Central memory CD4-positive, alpha-beta T cell (primary cell): ENCODE data around the gene ZNF519.
"Not testable (repeated sequence)": the region's sequence is repeated elsewhere in the genome, so short reads cannot be mapped to it uniquely, and the experiment has no call there.

Experiments used
- DNase-seq: peaks from one replicate; pipeline ENCODE4 v3.0.0; 2022

Gene ZNF519

DNA sequence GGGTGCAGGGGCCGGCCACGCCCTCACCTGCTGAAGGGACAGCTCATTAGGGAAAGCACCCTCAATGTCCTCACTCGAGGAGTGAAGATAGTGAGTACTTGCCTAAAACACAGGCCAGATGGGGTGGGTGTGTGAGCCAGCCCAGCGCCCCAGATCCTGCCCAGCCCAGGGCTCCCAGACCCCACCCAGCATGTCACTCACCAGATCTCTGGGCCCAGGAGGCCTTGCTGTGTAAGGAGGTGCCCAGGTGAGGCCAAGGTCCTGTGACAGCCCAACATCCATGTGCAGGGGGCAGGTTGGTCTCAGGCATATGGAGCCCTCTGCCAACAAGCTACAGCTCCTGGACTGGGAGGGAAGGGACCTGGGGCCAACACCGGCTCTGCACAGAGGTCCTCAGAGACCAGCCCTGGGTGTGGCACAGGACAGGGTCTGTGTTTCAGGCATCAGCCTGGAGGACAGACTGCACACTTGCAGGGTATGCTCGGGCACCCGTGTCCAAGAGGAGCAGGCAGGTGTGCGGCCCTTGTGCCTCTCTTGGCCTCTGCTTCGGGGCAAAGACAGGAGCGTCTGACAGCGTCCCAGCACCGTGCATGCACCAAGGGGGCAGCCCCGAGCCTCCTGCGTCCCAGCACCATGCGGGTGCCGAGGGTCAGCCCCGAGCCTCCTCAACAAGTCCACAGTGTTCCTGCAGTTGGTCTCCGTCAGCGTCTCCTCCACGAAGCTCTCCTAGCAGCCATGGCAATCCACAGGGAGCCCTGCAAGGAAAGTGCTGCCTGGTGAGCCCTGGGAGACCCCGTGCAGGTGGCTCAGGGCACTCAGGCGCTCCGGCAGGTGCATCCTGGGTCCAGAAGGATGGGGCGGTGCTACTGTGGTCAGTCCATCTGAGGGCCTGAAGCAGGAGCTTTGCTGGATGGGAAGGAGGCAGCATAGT lies 16.0 kb upstream of the ZNF519 start:
- not testable (repeated sequence) for DNase-seq

DNA sequence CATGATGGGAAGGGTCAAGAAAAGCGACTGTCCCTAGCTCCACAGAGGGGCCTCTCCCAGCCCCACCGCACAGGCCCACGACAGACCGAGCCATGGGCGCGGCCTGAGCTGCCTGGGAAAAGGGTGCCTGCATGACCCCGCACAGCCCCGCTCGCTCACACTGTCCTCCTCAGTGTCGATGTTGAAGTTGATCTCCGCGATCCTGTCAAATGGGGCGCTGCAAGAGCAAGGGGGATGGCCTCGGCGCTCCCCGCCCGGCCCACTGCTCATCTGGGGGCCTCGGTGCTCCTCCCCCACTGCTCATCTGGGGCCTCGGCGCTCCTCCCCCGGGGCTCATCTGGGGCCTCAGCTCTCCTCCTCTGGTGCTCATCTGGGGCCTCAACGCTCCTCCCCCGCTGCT lies 14.5 kb upstream of the ZNF519 start:
- not testable (repeated sequence) for DNase-seq

DNA sequence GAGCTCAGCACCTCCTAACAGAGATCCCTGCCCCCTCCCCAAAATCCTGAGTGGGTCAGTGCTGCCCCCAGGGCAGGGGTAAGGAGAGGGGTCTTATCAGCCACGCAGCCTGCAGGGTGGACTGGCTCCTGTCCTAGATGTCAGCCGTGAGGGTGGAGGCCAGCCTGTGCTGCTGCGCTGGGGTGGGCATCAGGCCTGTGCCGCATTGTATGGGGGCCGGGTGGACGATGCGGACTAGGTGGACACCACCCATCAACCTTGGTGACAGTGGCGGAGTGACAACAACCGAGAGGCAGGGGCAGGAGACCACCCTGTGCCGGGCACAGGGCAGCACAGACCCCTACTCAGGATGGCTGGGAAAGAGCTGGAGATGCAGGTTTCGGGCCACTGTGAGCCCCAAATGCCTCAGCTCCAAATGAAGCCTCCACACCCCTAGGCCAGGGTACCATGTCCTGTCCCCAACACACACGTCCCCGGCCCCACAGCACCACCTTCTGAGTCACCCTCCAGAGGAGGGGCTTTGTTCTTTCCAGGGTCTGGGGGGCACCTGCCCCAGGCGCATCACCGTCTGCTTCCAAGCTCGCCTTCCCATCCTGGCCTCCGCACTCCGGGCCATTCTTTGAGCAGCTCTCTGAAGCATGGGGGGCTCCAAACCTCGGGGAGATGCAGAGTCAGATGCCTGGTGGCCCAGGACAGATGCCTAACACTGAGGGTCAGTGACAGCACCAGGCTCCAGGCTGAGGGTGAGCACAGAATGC lies 13.5 kb upstream of the ZNF519 start:
- not testable (repeated sequence) for DNase-seq

DNA sequence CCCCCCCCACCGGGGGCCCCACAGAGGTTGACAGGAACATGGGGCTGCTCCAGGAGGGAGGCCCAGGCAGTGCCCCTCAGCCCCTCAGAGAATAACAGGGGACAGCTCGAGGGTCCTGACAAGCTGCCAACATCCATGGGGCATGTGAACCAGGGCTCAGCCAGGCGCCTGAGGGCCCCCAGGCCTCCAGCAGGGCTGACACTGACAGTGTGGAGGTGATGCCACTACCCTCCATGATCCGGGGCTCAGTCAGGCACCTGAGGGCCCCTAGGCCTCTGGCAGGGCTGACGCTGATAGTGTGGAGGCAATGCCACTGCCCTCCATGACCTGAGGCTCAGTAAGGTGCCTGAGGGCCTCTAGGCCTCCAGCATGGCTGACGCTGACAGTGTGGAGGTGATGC lies 12.8 kb upstream of the ZNF519 start:
- DNase-seq = not testable (repeated sequence)

DNA sequence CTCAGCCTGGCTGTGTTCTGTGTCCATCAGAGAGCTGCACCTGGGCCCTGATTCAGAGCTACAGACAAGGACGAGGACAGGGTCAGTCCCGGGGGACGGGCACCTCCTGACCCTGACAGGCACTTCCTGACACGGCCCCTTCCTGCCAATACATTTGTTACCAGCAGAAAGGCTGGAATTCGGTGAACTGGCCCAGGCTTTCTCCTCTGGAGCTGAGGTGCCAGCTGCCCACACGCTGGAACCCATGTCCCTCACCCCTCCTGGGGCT lies 12.3 kb upstream of the ZNF519 start:
- DNase-seq = no peak

DNA sequence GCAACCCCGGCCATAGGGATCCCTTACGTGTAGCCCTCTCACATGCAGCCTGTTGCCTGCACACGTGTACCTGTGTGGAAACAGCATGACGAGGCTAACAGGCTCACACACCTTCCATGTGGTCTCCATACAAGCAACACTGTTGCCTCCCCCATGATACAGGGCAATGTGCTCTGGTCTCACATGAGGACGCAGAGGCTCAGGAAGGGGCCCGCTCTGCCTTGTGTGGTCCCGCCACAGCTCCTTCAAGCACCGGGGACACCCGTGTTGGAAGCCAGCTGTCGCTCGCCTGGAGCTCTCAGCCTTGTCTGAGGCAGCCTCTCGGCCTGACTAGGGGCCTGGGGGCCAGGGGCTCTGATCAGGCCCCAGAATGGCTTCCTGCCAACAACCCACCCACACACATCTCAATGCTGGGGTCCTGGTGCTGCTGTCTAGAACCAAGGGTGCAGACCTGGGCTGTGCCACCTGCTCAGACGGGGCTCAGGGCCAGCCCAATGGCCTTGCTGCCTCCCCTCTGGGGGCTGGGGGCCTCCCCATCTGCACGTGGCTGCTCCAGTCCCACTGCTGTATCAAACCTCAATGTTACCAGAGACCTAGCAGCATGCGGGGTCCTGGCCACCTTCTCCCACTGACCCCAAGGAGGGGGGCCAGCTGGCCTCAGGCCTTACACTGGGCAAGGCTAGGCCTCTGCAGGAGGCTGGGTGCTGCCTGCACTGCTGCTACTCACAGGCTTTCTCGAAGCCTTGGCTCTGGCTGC lies 11.8 kb upstream of the ZNF519 start:
- DNase-seq = not testable (repeated sequence)

DNA sequence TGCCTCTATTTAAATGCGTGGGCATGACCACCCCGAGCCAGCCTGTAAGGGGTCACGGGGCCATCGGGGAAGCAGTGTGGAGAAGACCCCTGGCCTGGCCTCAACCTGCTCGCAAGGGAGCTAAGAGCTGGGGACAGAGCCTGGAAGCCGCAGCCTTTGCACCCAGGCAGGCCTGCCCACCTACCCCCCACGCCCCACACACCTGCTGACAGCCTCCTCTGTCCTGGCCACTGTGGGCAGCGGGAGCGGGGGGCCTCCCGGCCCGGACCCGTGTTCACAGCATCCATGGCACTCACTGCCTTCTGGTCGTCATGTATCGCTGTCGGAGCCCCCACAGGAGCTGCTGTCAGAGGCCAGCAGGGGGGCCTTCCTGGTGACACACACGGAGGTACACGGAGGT lies 11.2 kb upstream of the ZNF519 start:
- DNase-seq = not testable (repeated sequence)

DNA sequence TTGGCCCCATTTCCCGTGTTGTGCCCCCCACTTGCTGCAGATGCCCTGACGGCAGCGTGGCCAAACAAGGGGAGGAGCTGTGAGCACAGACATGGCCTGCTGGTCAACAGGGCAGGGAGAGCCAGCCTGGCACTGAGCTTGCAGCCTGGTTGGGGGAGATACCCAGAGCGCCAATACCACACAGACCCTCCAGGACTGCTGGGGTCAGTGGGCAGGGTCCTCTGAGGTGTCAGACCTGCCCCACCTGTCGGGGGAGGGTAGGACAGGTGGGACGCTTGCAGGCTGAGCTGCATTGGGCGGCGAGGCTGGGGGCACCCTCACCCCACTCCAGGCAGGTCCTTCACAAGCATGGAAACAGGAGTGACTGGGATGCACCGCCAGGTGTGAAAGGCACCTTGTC lies 9.9 kb upstream of the ZNF519 start:
- not testable (repeated sequence) for DNase-seq

DNA sequence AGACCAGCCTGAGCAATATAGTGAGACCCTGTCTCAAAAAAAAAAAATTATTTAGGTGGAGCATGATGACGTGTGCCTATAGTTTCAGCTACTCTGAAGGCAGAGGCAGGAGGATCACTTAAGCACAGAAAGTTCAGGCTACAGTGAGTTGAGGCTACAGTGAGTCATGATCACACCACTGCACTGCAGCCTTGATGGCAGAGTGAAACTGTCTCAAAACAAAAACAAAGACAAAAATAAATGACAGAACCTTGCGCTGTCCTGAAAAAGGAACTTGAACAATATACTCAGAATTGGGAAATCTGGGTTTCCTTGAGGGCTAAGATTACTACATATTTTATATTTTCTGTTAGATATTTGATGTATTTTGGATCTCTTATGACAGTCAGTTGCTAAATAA lies 7.3 kb upstream of the ZNF519 start:
- not testable (repeated sequence) for DNase-seq

DNA sequence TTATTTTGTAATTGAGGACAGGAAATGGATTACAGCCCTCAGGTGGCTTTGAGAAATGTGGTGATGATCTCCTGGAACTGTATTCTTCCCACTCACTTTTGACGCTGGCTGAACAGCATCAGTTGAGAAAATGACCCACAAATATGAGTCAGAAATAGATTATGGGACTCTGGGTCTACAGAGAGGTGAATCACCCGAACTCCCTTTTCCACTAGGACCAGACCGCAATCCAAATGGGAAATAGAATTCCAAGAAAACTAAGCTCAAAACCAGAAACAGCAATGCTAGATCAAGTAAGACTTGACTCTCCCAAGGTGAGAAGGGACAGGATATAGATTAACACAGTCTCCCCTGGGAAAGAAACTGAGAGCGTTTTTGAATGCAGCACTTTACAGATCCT lies 5.7 kb upstream of the ZNF519 start:
- not testable (repeated sequence) for DNase-seq

DNA sequence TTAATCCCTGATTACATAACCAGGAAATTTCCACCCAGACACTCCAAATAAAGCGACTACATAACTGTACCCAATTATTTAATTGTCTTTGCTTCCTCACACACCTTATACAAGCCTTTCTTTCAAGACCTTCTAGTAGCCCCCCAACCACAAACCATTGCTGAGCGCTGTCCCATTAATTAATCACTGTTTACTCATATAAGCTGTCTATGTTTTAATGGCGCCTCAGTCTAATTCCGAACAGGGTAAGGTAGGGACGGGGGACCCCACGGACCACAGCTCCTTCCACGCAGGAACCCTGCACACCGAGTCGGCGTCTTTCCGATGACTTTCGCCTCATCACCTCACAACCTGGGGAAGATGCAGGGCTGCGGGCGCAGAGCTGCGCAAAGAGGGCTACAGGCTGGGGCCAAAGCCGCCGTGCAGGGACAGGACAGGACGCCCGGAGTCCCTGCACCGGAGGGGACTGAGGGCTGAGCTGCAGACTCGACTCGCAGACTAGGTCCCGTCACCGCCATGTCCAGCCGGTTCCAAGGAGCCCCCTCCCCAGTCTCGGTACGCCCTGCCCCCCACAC lies 452 bp downstream of the ZNF519 start:
- DNase-seq = peak; percentile 1

DNA sequence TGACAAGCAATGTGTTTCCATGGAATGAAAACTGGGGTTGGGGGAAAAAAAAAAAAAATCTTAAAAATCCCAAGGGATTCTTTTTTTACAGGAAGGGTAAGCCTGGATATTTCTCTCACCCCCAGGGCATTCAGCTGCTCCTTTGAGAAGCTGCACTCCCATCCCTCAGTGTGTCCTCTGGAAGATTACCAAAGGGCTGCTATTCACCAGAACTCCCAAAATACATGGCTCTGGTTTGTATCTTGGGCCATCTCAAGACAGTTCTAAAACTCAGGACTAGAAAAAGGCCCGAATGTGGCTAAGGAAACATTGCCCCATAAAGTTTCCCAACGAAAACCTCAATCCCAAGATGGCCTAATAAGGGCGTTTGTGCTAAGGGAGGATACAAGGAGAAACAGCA lies 1.4 kb downstream of the ZNF519 start:
- not testable (repeated sequence) for DNase-seq

DNA sequence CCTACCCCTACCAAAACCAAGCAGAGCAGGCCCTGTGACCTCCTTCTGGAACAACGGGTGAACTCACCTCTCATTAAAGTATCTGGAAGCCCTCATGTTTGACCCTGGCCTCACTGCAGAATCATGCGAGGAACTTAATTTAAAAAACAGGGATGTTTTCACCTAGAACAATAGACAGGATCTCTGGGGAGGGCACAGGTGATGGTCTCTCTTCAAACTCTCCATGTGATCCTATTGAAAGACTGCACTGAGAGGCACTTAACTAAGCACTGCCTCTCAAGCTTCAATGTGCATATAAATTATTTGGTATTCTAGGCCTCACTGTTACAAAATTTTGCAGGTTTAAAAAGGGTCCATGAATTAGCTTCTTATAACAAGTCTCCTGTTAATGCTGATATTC lies 7.5 kb downstream of the ZNF519 start:
- no peak for DNase-seq

DNA sequence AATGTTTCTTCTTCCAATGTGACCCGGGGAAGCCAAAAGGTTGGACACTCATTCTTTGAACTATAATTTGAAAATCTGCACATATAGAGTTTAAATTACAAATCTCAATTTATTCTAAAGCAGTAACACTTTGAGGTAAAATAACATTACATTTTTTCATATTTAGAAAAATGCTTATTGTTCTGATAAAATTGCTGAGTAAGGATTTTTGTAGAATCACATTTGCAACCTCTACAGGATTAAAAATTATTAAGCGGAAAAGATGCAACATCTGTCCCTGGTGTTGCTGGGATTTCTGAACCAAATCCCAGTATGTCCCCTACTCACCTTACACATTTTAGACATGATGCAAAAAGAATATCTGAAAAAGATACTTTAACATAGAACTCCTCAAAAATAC lies 10.1 kb downstream of the ZNF519 start:
- no peak for DNase-seq

DNA sequence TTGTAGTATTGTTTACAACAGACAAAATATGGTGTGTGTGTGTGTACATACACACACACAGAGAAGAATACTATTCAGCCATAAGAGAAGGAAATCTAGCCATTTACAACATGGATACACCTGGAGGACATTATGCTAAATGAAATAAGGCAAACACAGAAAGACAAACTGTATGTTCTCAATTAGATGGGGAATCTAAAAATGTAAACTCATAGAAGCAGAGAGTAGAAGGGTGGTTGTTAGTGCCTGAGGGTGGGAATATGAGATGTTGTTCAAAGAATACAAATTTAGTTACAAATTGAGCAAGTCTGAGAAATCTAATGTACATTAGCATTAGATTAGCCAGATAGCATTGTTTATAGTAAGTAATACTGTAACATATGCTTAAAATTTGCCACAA lies 11.3 kb downstream of the ZNF519 start:
- no peak for DNase-seq

DNA sequence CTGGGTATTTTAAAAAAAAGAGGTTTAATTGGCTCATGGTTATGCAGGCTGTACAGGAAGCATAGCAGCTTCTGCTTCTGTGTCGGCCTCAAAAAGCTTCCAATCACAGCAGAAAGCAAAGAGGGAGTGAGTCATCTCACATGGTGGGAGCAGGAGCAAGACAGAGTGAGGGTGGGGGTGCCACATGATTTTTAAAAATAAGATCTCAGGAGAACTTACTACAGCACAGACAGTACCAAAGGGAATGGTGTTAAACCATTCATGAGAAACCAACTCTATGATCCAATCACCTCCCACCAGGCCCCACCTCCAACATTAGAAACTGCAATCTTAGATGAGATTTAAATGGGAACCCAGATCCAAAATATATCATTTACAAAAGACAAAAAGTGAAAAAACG lies 14.6 kb downstream of the ZNF519 start:
- no peak for DNase-seq

DNA sequence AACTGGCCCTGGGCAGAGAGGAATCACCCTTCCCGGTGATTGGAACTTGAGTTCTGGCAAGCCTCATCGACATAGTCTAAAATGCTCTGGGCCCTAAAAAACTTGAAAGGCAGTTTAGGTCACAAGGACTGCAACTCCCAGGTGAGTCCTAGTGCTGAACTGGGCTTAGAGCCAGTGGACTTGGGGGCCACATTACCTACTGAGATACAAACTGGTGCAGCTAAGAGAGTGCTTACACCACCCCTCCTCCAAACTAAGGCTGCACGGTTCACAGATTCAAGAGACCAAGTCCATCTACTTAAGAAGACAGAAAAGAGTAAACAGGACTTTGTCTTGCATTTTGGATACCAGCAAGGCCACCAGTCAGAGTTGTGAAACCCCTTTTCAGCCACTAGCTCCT lies 25.3 kb downstream of the ZNF519 start:
- DNase-seq = no peak

DNA sequence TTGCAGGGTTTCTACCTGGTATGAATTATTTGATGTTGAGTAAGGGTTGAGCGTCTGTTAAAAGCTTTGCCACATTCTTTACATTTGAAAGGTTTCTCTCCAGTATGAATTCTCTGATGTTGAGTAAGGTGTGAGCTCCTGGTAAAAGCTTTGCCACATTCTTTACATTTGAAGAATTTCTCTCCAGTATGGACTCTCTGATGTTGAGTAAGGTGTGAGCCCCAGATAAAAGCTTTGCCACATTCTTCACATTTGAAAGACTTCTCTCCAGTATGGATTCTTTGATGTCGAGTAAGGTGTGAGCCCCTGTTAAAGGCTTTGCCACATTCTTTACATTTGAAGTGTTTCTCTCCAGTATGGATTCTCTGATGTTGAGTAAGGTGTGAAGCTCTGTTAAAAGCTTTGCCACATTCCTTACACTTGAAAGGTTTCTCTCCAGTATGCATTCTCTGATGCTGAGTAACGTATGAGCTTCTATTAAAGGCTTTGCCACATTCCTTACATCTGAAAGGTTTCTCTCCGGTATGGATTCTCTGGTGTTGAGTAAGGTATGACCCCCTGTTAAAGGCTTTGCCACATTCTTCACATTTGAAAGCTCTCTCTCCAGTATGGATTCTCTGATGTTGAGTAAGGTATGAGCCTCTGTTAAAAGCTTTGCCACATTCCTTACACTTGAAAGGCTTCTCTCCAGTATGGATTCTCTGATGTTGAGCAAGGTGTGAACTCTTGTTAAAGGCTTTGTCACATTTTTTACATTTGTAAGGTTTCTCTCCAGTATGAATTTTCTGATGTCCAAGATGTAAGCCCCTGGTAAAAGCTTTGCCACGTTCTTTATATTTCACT lies 27.1 kb downstream of the ZNF519 start:
- DNase-seq = no peak

DNA sequence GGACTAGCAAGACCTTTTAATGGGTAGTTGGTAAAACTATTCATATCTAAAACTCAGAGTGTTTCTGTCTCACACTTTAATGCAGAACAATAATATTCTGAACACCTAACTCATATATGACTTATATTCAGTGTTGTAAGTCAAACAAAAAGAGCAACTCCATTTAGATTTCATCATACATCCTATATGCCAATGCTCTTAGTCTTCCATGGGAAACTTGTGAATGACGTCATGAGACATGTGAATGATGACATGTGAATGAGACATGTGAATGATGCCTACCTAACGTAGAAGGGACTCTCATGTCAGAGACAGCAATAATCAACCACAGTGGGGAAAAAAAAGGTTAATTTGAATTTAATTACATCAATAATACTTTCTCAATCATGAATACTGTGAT lies 28.0 kb downstream of the ZNF519 start:
- DNase-seq = no peak

DNA sequence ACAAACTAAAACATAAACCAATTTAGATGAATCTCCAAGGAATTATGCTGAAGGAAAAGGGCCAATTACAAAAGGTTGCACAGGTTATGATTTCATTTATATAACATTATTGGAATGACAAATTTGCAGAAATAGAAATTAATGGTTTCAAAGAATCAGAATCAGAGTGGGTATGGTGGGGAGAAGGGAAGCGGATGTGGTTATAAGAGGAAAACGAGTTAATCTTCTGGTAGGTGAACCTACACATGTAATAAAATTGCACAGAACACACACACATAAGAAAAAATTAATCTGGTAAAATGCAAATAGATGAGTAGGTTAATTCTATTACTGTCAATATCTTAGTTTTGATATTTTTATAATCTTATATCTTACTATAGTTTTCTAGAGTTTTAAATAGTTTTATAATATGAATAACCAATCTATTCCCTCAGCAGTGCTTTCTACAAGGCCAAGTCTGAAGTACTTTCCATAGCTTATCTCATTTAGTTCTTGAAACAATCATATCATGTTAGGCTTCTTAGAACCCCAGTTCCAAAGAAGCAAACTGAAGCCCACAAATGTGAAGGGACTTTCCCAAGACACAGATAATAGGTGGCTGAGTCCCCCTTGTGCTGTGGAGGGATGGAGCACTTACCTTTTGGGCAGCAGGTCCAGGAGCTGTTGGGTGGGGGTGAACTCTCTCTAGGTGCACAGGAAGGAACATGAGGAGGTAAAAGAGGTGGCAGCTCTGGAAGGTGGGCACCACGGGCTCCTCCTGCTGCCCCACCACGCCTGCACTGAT lies 31.5 kb downstream of the ZNF519 start:
- no peak for DNase-seq

DNA sequence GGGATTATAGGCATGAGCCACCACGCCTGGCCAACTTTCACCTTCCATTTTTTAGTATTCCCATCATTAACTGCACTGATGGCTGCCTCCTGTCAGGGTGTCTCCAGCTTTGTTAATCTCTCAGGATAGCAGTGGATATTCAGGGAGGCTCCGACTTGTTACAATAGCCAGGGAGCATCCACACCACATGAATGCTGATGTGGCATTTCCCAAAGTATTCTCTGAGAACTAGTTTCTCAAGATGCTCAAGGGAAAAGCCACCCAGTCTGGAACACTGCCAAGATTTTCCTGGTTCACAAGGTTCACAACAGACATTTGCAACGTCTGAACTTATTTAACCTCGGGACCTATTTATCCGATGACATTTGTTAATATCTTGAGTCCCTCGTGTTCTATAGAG lies 33.8 kb downstream of the ZNF519 start:
- DNase-seq = no peak
